Liver (tissue), 3 donors: Measurements from ENCODE around the gene PVALEF.

Experiments used
- ATF3 ChIP-seq: IDR thresholded peaks from 2 replicates; pipeline ENCODE4 v1.6.1; 2016; ENCODE audit warnings: antibody characterized with exemption
- JUND ChIP-seq, 2 donors: IDR thresholded peaks; 2 replicates each; pipeline ENCODE4 v1.6.1; 2016; ENCODE audit warnings: antibody characterized with exemption in 2 of 2
- RXRA ChIP-seq, 2 donors: IDR thresholded peaks; 2 replicates each; pipeline ENCODE4 v1.6.1; 2017 to 2018; ENCODE audit warnings: antibody characterized with exemption in 2 of 2, mild to moderate bottlenecking in 1 of 2
- SP1 ChIP-seq: IDR thresholded peaks from 2 replicates; pipeline ENCODE4 v1.6.1; 2018; ENCODE audit warnings: antibody characterized with exemption, mild to moderate bottlenecking
- TAF1 ChIP-seq: conservative IDR thresholded peaks from 2 replicates; pipeline ENCODE4 v1.6.1; 2016; ENCODE audit warnings: antibody characterized with exemption, mild to moderate bottlenecking
- YY1 ChIP-seq: IDR thresholded peaks from 2 replicates; pipeline ENCODE4 v1.6.1; 2016; ENCODE audit warnings: antibody characterized with exemption, mild to moderate bottlenecking
- TF ChIP-seq, protein P1 (sequence below): fragments of 150-350 bp; IDR thresholded peaks from 2 replicates; pipeline ENCODE4 v1.5.1; 2017; ENCODE audit warnings: improper control_type of control experiment, low read depth, low read length; ENCODE audit not compliant: missing input control
- TF ChIP-seq, protein P2 (sequence below): IDR thresholded peaks from 2 replicates; pipeline ENCODE4 v1.6.1; 2016; ENCODE audit warnings: antibody characterized with exemption
- donor health status: healthy.
- donor health status: healthy.

DNA sequence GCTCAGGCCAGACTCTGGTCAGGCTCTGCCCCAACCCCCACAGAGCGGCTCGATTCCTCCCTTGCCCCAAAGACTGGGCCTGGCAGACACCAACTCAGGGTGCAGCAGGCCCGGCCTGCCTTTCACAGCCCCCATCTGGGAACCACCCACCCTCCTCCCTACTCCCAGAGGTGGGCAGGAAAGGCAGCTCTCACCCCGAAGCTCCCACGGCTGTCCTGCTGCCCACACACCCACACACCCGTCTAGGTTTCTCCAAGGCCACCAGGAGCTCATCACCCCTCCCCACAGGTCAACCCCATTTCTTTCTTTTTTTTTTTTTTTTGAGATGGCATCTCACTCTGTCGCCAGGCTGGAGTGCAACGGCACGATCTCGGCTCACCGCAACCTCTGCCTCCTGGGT, 53.7 kb downstream of the PVALEF start:
- TF ChIP-seq RXRA (IDR thresholded peaks at IDR 0.05), result no peak
- no peak for TF ChIP-seq YY1
- TF ChIP-seq, protein P1, sequence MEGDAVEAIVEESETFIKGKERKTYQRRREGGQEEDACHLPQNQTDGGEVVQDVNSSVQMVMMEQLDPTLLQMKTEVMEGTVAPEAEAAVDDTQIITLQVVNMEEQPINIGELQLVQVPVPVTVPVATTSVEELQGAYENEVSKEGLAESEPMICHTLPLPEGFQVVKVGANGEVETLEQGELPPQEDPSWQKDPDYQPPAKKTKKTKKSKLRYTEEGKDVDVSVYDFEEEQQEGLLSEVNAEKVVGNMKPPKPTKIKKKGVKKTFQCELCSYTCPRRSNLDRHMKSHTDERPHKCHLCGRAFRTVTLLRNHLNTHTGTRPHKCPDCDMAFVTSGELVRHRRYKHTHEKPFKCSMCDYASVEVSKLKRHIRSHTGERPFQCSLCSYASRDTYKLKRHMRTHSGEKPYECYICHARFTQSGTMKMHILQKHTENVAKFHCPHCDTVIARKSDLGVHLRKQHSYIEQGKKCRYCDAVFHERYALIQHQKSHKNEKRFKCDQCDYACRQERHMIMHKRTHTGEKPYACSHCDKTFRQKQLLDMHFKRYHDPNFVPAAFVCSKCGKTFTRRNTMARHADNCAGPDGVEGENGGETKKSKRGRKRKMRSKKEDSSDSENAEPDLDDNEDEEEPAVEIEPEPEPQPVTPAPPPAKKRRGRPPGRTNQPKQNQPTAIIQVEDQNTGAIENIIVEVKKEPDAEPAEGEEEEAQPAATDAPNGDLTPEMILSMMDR, result no peak
- TF ChIP-seq, protein P2, sequence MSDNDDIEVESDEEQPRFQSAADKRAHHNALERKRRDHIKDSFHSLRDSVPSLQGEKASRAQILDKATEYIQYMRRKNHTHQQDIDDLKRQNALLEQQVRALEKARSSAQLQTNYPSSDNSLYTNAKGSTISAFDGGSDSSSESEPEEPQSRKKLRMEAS, result no peak
- no peak for TF ChIP-seq ATF3
- no peak for TF ChIP-seq TAF1
- no peak for TF ChIP-seq JUND (IDR thresholded peaks at IDR 0.05)
- TF ChIP-seq SP1, result no peak
